SK-N-SH (cell line): ENCODE data around the gene ANGPTL4. TPM values are rescaled to one million over a fixed set of nuclear protein-coding genes. Genes with fewer than 3 reads are reported as not detected.
A peak's percentile ranks its signal among the peaks of the same experiment; 100 is the strongest.

Experiments
- CTCF ChIA-PET: fragments of 300-600, 350-600 bp; formaldehyde crosslinking; extraction: SDS; loops from one replicate; lab custom pipeline; 2021; lab: Yijun Ruan, JAX
- POLR2A ChIA-PET: fragments of 350-600 bp; sonication (Branson Sonifier 250); formaldehyde crosslinking; extraction: SDS; loops from one replicate; lab custom pipeline; 2020; ENCODE audit warnings: antibody characterized with exemption, inconsistent platforms; lab: Yijun Ruan, JAX
- DNase-seq: peaks from one replicate; pipeline ENCODE4 v3.0.0; 2012
- H2AFZ ChIP-seq: fragments of 200-600 bp; sonication (generic); 2 replicates; pipeline ENCODE4 v1.8.1; 2016; ENCODE audit warnings: antibody characterized with exemption, mild to moderate bottlenecking, low read depth
- H3F3A ChIP-seq: fragments of 200-600 bp; sonication (generic); replicated peaks from 2 replicates; pipeline ENCODE3; 2016; ENCODE audit warnings: antibody characterized with exemption, mild to moderate bottlenecking; ENCODE audit not compliant: insufficient read depth
- H3K27ac ChIP-seq, 2 experiments: fragments of 200-500 bp in 1 of 2; fragments of 200-600 bp in 1 of 2; sonication (Bioruptor generic) in 1 of 2; sonication (generic), shearing (Covaris generic) in 1 of 2; 2 replicates each; pipeline versions ENCODE4 v1.5.1 to v1.6.1; 2014 to 2016; ENCODE audit warnings: low read depth in 2 of 2, inconsistent platforms in 1 of 2, low read length in 1 of 2, mild to moderate bottlenecking in 1 of 2, mixed read lengths in 1 of 2
- H3K27me3 ChIP-seq: fragments of 200-600 bp; sonication (generic), shearing (Covaris generic); 2 replicates; pipeline ENCODE4 v1.6.1; 2016; ENCODE audit warnings: mixed run types; ENCODE audit not compliant: insufficient read depth
- H3K36me3 ChIP-seq, 2 experiments: fragments of 200-500 bp in 1 of 2; fragments of 200-600 bp in 1 of 2; sonication (Bioruptor generic) in 1 of 2; sonication (generic) in 1 of 2; replicated peaks in 1 of 2; 2 replicates each; pipeline versions ENCODE3 to v1.5.1; 2014 to 2016; ENCODE audit warnings: low read length in 1 of 2, mild to moderate bottlenecking in 1 of 2; ENCODE audit not compliant: insufficient read depth in 2 of 2, control insufficient read depth in 1 of 2
- H3K4me1 ChIP-seq, 2 experiments: fragments of 200-500 bp in 1 of 2; fragments of 200-600 bp in 1 of 2; sonication (Bioruptor generic) in 1 of 2; sonication (generic), shearing (Covaris generic) in 1 of 2; 2 replicates each; pipeline versions ENCODE4 v1.5.1 to v1.6.1; 2014 to 2016; ENCODE audit warnings: low read depth in 1 of 2, low read length in 1 of 2, mixed run types in 1 of 2; ENCODE audit not compliant: insufficient read depth in 2 of 2, control insufficient read depth in 1 of 2
- H3K4me2 ChIP-seq: fragments of 200-600 bp; sonication (generic), shearing (Covaris generic); 2 replicates; pipeline ENCODE4 v1.6.1; 2017; ENCODE audit warnings: mixed run types
- H3K4me3 ChIP-seq, 2 experiments: fragments of 200-500 bp in 1 of 2; fragments of 200-600 bp in 1 of 2; sonication (Bioruptor generic) in 1 of 2; sonication (generic), shearing (Covaris generic) in 1 of 2; 2 replicates each; pipeline versions ENCODE4 v1.5.1 to v1.8.1; 2014 to 2016; ENCODE audit warnings: low read depth in 2 of 2, inconsistent platforms in 1 of 2, low read length in 1 of 2, mild to moderate bottlenecking in 1 of 2, mixed read lengths in 1 of 2, moderate library complexity in 1 of 2
- H3K79me2 ChIP-seq: fragments of 200-600 bp; sonication (generic); 2 replicates; pipeline ENCODE4 v1.8.1; 2017; ENCODE audit warnings: mild to moderate bottlenecking; ENCODE audit not compliant: insufficient read depth
- H3K9ac ChIP-seq: fragments of 200-600 bp; sonication (generic); 2 replicates; pipeline ENCODE4 v1.6.1; 2017; ENCODE audit warnings: mixed run types
- H3K9me2 ChIP-seq: fragments of 200-600 bp; sonication (generic); 2 replicates; pipeline ENCODE4 v1.6.1; 2017; ENCODE audit warnings: mixed run types
- H3K9me3 ChIP-seq: fragments of 200-600 bp; sonication (generic); 2 replicates; pipeline ENCODE4 v1.6.1; 2017; ENCODE audit warnings: mixed run types, mild to moderate bottlenecking, moderate library complexity
- H4K20me1 ChIP-seq: fragments of 200-600 bp; sonication (generic); 2 replicates; pipeline ENCODE4 v1.6.1; 2017; ENCODE audit warnings: mild to moderate bottlenecking, mixed run types; ENCODE audit not compliant: insufficient read depth
- ELF1 ChIP-seq: IDR thresholded peaks from 2 replicates; pipeline ENCODE4 v1.4.0; 2012
- EZH2phosphoT487 ChIP-seq: fragments of 200-600 bp; sonication (generic); IDR thresholded peaks from 2 replicates; pipeline ENCODE4 v1.6.1; 2017; ENCODE audit warnings: low read depth, mixed run types, mild to moderate bottlenecking, antibody characterized with exemption, moderate library complexity, borderline replicate concordance
- GABPA ChIP-seq: IDR thresholded peaks from 2 replicates; pipeline ENCODE4 v1.4.0; 2012; ENCODE audit warnings: low read depth, mild to moderate bottlenecking
- NRF1 ChIP-seq: IDR thresholded peaks from 2 replicates; pipeline ENCODE4 v1.6.1; 2012; ENCODE audit warnings: low read depth, mild to moderate bottlenecking, low read length
- RAD21 ChIP-seq: IDR thresholded peaks from 2 replicates; pipeline ENCODE4 v1.6.1; 2012; ENCODE audit warnings: mild to moderate bottlenecking, low read length
- SMC3 ChIP-seq: IDR thresholded peaks from 2 replicates; pipeline ENCODE4 v1.6.1; 2012; ENCODE audit warnings: low read depth, low read length, improper control_type of control experiment
- TAF1 ChIP-seq: IDR thresholded peaks from 2 replicates; pipeline ENCODE4 v1.6.1; 2012; ENCODE audit warnings: low read depth, mild to moderate bottlenecking, low read length, moderate library complexity, borderline replicate concordance
- TCF12 ChIP-seq: IDR thresholded peaks from 2 replicates; pipeline ENCODE4 v1.4.0; 2012
- WGBS: methylation state at CpG from one replicate; pipeline ENCODE4 v1.1.6; 2017; ENCODE audit warnings: low lambda C conversion rate; 5-methylcytosine and 5-hydroxymethylcytosine counted together
- polyA plus RNA-seq, 3 experiments: library from polyadenylated mRNA; depleted of rRNA; stranded (reverse); fragments of >200 nt; gene quantifications; 2 replicates each; pipeline ENCODE4 v1.2.3, GENCODE V29; 2012
- TF ChIP-seq, protein P1 (sequence below): IDR thresholded peaks from 2 replicates; pipeline ENCODE4 v1.6.1; 2012; ENCODE audit warnings: mild to moderate bottlenecking, low read depth, low read length, moderate library complexity
- TF ChIP-seq, protein P2 (sequence below): IDR thresholded peaks from 2 replicates; pipeline ENCODE4 v1.4.0; 2012; ENCODE audit warnings: low read depth, borderline replicate concordance

Gene ANGPTL4
- polyA plus RNA-seq, 1 of the 3 experiments (the other 2 are of a cell fraction) = 62.5 TPM

DNA sequence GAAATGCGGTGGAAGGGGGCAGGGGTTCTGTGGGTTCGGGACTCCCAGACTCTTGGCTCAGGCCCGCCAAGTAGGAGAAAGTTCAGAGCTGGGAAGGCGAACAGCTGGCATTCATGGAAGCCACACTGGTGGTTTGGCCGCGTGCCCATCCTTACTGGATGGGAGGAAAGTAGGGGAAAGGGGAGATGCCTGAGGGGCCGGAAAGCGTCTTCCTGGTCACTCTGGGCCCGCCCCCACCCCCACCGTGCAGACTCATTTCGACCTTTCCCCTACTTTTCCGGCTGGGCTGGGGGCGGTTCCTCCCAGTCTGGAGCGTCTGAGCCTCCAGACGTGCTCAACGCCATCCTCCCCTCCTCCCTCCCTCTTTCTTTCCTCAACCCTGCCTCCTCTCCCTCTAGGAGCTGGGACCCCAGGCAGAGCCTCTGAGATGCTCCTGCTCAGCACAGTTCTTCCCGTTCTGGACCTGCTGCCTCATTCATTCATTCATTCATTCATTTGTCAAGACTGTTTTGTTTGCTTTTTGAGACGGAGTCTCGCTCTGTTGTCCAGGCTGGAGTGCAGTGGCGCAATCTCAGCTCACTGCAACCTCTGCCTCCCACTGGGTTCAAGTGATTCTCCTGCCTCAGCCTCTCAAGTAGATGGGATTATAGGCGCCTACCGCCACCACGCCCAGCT, 3.5 kb downstream of the ANGPTL4 start (continued):
- peak; percentile 23; the same call in 1 of the 2 replicates for TF ChIP-seq SMC3
- peak; percentile 97 for TF ChIP-seq TCF12
- no peak for TF ChIP-seq NRF1
- no peak; the same call in none of the 2 replicates for TF ChIP-seq RAD21
- TF ChIP-seq TAF1 = no peak
- TF ChIP-seq EZH2phosphoT487 = no peak
- TF ChIP-seq, protein P1, sequence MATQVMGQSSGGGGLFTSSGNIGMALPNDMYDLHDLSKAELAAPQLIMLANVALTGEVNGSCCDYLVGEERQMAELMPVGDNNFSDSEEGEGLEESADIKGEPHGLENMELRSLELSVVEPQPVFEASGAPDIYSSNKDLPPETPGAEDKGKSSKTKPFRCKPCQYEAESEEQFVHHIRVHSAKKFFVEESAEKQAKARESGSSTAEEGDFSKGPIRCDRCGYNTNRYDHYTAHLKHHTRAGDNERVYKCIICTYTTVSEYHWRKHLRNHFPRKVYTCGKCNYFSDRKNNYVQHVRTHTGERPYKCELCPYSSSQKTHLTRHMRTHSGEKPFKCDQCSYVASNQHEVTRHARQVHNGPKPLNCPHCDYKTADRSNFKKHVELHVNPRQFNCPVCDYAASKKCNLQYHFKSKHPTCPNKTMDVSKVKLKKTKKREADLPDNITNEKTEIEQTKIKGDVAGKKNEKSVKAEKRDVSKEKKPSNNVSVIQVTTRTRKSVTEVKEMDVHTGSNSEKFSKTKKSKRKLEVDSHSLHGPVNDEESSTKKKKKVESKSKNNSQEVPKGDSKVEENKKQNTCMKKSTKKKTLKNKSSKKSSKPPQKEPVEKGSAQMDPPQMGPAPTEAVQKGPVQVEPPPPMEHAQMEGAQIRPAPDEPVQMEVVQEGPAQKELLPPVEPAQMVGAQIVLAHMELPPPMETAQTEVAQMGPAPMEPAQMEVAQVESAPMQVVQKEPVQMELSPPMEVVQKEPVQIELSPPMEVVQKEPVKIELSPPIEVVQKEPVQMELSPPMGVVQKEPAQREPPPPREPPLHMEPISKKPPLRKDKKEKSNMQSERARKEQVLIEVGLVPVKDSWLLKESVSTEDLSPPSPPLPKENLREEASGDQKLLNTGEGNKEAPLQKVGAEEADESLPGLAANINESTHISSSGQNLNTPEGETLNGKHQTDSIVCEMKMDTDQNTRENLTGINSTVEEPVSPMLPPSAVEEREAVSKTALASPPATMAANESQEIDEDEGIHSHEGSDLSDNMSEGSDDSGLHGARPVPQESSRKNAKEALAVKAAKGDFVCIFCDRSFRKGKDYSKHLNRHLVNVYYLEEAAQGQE = peak; percentile 66; the same call in 1 of the 2 replicates
- TF ChIP-seq, protein P2, sequence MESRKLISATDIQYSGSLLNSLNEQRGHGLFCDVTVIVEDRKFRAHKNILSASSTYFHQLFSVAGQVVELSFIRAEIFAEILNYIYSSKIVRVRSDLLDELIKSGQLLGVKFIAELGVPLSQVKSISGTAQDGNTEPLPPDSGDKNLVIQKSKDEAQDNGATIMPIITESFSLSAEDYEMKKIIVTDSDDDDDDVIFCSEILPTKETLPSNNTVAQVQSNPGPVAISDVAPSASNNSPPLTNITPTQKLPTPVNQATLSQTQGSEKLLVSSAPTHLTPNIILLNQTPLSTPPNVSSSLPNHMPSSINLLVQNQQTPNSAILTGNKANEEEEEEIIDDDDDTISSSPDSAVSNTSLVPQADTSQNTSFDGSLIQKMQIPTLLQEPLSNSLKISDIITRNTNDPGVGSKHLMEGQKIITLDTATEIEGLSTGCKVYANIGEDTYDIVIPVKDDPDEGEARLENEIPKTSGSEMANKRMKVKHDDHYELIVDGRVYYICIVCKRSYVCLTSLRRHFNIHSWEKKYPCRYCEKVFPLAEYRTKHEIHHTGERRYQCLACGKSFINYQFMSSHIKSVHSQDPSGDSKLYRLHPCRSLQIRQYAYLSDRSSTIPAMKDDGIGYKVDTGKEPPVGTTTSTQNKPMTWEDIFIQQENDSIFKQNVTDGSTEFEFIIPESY = peak; percentile 70; the same call in 1 of the 2 replicates

DNA sequence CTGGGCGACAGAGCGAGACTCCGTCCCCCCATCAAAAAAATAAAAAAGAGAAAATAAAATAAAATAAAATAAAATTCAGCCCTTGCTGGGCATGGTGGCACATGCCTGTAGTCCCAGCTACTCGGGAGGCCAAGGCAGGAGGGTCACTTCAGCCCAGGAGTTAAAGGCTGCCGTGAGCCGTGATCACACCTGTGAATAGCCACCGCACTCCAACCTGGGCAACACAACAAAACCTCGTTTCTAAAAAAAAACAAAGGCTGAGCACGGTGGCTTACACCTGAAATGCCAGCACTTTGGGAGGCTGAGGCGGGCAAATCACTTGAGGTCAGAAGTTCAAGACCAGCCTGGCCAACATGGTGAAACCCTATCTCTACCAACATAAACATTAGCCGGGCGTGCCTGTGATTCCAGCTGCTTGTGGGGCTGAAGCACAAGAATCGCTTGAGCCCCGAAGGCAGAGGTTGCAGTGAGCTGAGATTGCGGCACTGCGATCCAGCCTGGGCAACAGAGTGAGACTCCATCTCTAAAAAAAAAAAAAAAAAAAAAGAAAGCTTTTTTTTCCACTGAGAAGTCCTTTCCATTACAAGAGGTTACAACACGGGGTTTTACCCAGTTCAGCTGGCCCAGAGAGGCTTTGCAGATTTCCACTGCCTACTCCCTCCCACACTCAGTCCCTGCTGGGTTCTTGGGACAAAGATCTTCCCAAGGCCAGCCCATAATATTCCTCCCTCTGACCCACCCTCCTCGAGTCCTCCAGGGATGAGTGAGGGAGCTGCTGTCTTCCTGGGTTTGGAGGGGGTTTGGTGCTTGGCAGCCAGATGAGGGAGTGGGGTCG, 6.4 kb downstream of the ANGPTL4 start:
- POLR2A ChIA-PET = no interaction called here
- 88% methylated on average over 18 of the region's 19 CpGs for WGBS

More for the DNA sequence above, 6.4 kb downstream of the ANGPTL4 start:
- Histone ChIP-seq H3K27me3 (no peaks in the 10 kb centered on the region), H3K79me2 (0 out of 2 replicates have a peak, but pooled peaks cover 5% of the 10 kb centered on the region), H3K9me2 (no peaks in the 10 kb centered on the region), H3K27ac (no peak overlapping the region), H3K9ac (no peak overlapping the region), H3K4me3 (no peak overlapping the region), H3K4me2 (no peak overlapping the region), H3F3A (peaks cover 3% of the 10 kb centered on the region), H3K9me3 (no peaks in the 10 kb centered on the region), H3K36me3 (peaks cover 9 to 12% of the 10 kb centered on the region in 2 experiments), H2AFZ (no peak overlapping the region), H3K4me1 (peaks cover 14 to 23% of the 10 kb centered on the region in 2 experiments; a peak in 3 of 4 replicates), H4K20me1 (no peaks in the 10 kb centered on the region)
- CTCF ChIA-PET = interaction anchor here (1.1 to 1.6 kb wide), 2 partner anchors 13 to 210 kb away, joined by 3 to 5 read pairs; no protein-coding TSS in a partner anchor
- no peak for TF ChIP-seq GABPA
- no peak for TF ChIP-seq RAD21
- TF ChIP-seq ELF1 = no peak
- no peak for DNase-seq
